ENCODE measurements around the gene USP46.
A peak's percentile ranks its signal among the peaks of the same experiment; 100 is the strongest.

USP46 gene

GRCh38 chr4:52659001-52659721 is at the start of gene USP46:
USP46 (minus strand) TSS chr4:52659301; CDS start chr4:52659150, 151 bp downstream.
- DNase-seq: peak; percentile 91

GRCh38 chr4:52704661-52705060 is 45.6 kb upstream of the USP46 start:
- no peak for DNase-seq

- no peak for DNase-seq
Observed at GRCh38 chr4:52704133-52704532, 45.0 kb upstream of the USP46 start.

- no peak for DNase-seq
Observed at GRCh38 chr4:52701207-52701606, 42.1 kb upstream of the USP46 start.

- DNase-seq: no peak
Observed at GRCh38 chr4:52694936-52695335, 35.8 kb upstream of the USP46 start.

- DNase-seq: no peak
Observed at GRCh38 chr4:52693492-52693891, 34.4 kb upstream of the USP46 start.

- no peak for DNase-seq
Observed at GRCh38 chr4:52689096-52689495, 30.0 kb upstream of the USP46 start.

GRCh38 chr4:52687696-52688095 is 28.6 kb upstream of the USP46 start:
- no peak for DNase-seq

GRCh38 chr4:52685316-52685715 is 26.2 kb upstream of the USP46 start:
- no peak for DNase-seq

GRCh38 chr4:52684896-52685295 is 25.8 kb upstream of the USP46 start:
- DNase-seq: no peak

GRCh38 chr4:52680381-52680780 is 21.3 kb upstream of the USP46 start:
- no peak for DNase-seq

- no peak for DNase-seq
Observed at GRCh38 chr4:52676536-52676935, 17.4 kb upstream of the USP46 start.

GRCh38 chr4:52675111-52675510 is 16.0 kb upstream of the USP46 start:
- DNase-seq: no peak

GRCh38 chr4:52670739-52671138 is 11.6 kb upstream of the USP46 start:
- no peak for DNase-seq

GRCh38 chr4:52670121-52670520 is 11.0 kb upstream of the USP46 start:
- no peak for DNase-seq

- DNase-seq: no peak
Observed at GRCh38 chr4:52665592-52665991, 6.5 kb upstream of the USP46 start.

GRCh38 chr4:52664479-52664878 is 5.4 kb upstream of the USP46 start:
- DNase-seq: no peak

- no peak for DNase-seq
Observed at GRCh38 chr4:52661966-52662690, 3.0 kb upstream of the USP46 start.

- no peak for DNase-seq
Observed at GRCh38 chr4:52660643-52661042, 1.5 kb upstream of the USP46 start.

- DNase-seq: peak; percentile 57
Observed at GRCh38 chr4:52659722-52660261, 691 bp upstream of the USP46 start.

- peak; percentile 47 for DNase-seq
Observed at GRCh38 chr4:52658641-52659000, 480 bp downstream of the USP46 start.

- DNase-seq: peak; percentile 48
Observed at GRCh38 chr4:52657618-52658501, 1.2 kb downstream of the USP46 start.

- DNase-seq: no peak
Observed at GRCh38 chr4:52657292-52657617, 1.8 kb downstream of the USP46 start.

Measured in right hindlimb (tissue), 1 donor.